ENCODE results near the gene NUDT2.

Gene NUDT2

DNA sequence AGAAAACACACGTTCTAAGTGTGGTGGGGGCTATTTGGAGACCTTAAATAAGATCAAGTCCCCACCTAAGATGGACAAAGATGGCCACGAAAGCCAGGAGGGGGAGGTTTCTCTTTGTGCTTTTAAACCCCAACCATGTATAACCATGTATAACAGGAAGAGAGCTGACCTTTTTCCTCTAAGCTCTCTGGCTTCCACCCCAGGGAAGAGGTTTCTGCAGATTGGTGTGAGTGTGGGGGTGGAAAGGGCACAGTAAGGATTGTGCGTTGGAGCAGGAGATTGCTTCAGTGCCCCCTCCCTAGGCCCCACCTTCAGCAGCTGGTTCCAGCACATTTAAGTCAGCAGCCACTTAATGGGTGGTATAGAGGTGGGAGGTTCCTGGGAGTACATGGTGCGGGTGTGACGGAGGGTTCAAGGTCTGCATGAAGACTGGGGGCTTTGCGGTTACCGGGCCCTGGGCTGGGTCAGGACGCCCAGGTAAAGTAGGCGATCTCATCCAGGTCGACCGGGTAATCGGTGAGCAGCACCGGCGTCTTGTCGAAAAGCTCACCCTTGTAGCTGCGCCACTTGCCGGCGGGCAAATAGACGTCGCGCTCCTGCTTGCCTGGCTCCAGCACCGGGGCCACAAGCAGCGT, 41.1 kb downstream of the NUDT2 start:
- in situ Hi-C loops (cut with MboI; ENCODE audit: low sequenced_read_pairs) = no loop called here

GRCh38 chr9:34370970-34371880, 41.9 kb downstream of the NUDT2 start:
- in situ Hi-C loops (cut with MboI; ENCODE audit: low sequenced_read_pairs) = no loop called here

- in situ Hi-C loops (cut with MboI; ENCODE audit: low sequenced_read_pairs) = no loop called here
These were observed 42.6 kb downstream of the NUDT2 start for GRCh38 chr9:34371886-34372466.

GRCh38 chr9:34372467-34373011, 43.2 kb downstream of the NUDT2 start:
- in situ Hi-C loops (cut with MboI; ENCODE audit: low sequenced_read_pairs) = no loop called here

DNA sequence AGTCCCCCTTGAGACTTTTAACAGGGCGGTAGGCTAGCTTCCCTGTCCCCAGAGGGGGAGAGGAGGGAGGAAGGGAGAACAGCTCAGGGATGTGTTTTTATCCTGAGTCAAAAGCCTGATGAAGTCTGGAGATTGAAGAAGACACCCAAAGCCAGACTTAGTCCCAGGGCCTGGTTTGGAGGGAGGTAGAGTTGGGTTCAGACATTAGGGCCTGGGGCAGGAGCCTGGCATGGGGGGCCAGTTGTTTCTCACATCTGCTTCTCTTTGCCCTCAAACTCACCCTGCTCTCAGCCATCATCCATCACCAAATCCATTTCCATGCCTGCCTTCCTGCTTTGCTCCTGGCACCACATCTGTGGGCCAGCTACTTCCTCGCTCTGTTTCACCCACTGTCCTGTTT, 44.4 kb downstream of the NUDT2 start:
- in situ Hi-C loops (cut with MboI; ENCODE audit: low sequenced_read_pairs) = no loop called here

DNA sequence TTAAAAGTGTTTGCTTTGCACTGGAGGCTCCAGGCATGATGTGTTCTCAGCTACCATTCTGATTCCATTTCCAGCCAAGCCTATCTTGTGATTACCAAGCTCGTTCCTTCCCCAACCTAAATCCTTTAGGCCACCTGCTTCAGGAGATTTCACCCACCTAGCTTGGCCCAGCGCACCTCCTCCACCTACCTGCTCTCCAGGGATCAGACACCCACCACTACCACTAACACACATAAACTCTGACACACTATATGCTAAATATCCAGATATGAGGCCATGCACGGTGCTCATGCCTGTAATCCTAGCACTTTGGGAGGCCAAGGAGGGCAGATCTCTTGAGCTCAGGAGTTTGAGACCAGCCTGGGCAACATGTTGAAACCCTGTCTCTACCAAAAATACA, 45.0 kb downstream of the NUDT2 start:
- in situ Hi-C loops (cut with MboI; ENCODE audit: low sequenced_read_pairs) = no loop called here

GRCh38 chr9:34374905-34375552, 45.7 kb downstream of the NUDT2 start:
- in situ Hi-C loops (cut with MboI; ENCODE audit: low sequenced_read_pairs) = no loop called here

DNA sequence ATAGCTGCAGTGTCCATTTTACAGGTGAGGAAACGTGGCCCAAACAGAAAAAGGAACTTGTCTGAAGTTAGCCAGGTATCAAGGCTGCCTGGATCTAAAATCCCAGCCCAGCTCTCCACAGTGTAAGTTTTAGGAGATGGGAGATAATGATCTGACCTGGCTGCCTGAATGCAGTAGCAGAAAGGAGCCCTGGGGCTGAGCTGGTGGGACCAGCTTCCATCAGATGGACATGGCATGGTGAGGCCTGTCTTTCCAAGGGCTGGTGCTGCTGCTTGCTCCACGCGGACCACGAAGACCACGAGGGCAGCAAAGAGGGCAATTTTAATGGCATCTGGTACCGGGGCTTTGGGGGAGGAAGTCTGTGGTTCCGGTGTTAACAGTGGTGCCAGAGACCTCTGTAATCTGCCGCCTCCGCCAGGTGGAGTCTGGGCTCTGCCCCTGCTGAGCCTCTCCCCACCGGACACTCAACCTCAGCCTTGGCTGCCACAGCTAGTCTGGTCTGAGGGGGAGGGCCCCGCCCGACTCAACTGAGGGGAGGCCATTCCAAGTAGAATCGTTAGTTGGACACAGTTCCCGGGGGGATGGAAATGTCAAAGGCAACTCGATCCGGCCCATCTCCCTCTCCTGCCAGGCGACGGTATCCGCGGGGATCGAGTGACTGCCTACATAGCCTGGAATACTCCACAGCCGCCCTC, 46.7 kb downstream of the NUDT2 start:
- in situ Hi-C loops (cut with MboI; ENCODE audit: low sequenced_read_pairs) = no loop called here

- in situ Hi-C loops (cut with MboI; ENCODE audit: low sequenced_read_pairs) = no loop called here
These were observed 47.4 kb downstream of the NUDT2 start, which contains the start of gene MYORG for GRCh38 chr9:34376596-34377403. Gene MYORG, minus strand, starts transcription at chr9:34376898. Its CDS starts 3,955 bp downstream, at chr9:34372943.

- in situ Hi-C loops (cut with MboI; ENCODE audit: low sequenced_read_pairs) = no loop called here
These were observed 48.0 kb downstream of the NUDT2 start for GRCh38 chr9:34377404-34377746.

DNA sequence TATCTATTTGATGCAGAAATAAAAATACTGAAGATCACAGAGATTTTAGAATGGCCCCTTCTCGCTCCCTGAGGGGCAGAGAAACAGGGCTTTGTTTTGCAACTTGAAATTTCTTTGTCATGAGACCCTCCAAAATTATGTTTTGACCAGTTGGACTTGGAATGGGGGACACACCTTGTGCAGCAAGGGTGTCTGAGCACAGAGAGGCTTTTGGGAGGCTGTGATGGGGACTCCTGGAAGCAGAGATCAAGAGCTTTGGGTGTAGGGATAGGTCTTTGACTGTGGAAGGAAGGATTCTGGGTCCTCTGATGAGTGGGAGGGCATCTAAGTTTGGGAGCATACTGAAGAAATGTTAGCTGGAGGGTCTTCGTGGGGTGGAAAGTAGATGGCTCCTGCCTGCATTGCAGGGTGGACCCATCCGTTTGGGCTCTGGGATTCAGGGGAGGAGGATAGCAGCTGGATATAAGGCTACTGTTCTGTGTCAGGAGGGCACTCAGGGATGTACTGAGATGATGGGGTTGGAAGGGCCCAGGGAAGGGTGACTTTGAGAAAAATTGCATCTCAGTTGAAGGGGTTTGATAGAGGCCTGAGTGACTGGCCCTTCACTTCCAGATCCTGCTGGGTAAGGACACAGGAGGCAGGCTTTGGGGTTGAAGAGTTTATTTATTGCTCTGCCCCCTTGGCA, 49.1 kb downstream of the NUDT2 start:
- in situ Hi-C loops (cut with MboI; ENCODE audit: low sequenced_read_pairs) = no loop called here

DNA sequence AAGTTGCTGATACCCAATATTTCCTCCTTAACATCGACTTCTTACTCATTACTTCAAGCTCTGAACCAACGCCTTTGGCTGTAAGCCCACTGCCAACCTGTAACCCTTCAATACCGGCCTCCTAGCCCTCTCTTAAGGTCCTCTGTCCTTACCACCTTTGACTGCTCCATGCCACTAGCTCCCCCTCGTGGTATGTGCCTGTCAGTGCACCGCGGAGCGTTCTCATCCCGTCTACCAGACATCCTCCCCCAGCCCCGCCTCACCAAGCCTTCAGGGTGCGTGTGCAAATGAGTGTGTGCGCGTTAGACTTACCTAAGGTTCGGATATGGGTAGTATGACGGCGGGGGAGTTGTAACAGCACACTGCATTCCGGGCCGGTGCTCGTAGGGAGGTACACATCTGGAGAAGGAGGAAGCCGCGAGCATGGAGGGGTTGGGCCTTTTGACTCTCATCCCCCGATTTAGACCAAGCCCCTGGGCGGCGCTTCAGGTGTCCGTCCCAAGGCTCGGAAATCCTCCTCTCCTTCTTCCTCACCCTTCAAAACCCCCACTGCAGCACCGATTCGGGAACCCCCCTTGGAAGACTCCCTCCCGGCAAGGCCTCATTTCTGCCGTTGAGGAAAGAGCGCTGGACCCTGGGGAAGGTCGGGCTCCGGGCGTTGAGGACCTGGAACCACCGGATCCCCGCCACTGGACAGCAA, 50.1 kb downstream of the NUDT2 start:
- in situ Hi-C loops (cut with MboI; ENCODE audit: low sequenced_read_pairs) = no loop called here

- in situ Hi-C loops (cut with MboI; ENCODE audit: low sequenced_read_pairs) = no loop called here
These were observed 50.7 kb downstream of the NUDT2 start for GRCh38 chr9:34380034-34380510.

DNA sequence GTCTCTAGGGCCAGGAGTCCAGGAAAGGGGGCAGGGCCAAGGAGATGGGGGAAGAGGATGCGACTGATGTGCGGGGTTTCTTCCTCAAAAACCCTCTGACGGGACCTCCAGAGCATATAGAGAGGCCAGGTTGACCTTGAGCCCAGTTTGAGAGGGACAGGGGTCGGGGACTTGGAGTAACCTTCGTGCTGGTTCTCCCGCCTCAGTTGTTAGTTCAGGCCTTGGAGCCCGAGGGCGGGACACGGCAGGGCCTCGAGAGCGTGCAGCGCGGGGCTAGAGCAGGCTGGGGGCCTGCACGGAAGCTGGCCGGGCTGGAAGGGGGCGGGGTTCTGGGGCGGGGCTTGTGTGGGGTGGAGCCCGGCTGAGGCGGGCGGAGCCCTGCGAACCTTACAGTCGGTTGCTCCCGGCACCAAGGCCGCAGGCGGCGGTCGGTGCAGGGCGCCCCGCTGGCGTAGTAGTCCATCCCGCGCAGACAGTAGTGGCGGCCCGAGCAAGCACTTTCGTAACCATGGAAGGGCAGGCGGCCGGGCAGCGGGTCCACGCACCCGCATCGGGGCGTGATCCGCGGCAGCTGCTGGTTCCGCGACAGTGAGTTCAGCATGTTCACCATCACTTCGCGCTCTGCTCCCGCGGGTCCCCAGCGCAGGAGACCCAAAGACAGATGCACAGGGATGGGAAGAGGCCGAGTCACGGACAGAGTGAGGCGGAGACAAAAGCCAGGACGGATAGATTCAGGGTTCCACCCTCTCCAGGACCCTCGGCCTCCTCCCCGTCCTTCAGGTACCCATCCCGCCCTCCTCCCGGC, 51.3 kb downstream of the NUDT2 start:
- in situ Hi-C loops (cut with MboI; ENCODE audit: low sequenced_read_pairs) = no loop called here

DNA sequence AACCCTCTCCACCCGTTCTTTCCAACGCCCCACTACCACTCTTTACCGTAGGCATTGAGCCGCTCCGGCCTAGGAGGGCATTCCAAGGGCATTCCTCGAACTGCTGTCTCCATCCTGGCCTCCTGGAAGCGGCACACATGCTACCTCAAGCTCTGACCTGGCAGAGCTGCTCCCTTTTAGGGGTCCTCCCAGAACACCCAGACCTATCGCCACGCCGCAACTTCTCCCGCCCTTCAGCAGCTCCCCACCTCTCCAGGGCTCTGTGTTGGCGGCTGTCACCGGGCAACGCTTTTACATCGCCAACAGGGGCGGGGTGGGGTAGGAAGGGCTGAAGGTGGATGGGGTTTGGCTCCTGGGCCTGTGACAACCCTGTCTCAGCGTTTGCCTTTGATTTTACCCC, 52.0 kb downstream of the NUDT2 start:
- in situ Hi-C loops (cut with MboI; ENCODE audit: low sequenced_read_pairs) = no loop called here

DNA sequence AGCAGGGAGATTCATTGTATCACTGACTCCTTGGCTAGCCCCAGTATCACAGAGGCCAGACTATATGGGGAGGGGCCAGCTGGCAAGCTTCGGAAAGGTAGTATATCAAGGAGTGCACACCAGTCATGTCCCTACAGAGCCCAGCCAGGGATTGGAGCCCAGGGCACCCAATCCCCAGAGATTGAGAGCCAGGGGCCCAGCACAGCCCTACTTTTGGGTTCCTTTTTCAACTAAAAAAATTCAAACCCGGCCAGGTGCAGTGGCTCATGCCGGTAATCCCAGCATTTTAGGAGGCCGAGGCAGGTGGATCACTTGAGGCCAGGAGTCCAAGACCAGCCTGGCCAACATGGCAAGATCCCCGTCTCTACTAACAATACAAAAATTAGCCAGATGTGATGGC, 52.7 kb downstream of the NUDT2 start:
- in situ Hi-C loops (cut with MboI; ENCODE audit: low sequenced_read_pairs) = no loop called here

- in situ Hi-C loops (cut with MboI; ENCODE audit: low sequenced_read_pairs) = no loop called here
These were observed 53.5 kb downstream of the NUDT2 start for GRCh38 chr9:34382879-34383278.

DNA sequence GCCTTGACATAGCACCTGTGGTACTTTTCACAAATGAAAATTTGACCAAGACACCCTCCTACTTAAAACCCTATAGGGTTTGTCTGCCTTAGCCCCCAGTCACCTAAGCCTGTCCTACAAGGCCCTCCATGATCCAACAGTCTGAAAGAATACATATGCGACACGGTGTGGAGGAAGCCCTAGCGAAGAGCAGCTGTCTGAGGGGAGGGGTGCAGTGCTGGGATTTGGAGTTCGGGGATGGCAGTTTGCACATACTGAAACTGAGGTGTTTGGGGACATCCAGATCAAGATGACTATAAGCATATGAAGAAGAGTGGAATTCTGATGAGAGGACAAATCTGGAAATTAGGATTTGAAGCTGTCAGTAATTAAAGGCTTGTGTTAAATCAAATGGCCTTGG, 54.5 kb downstream of the NUDT2 start:
- in situ Hi-C loops (cut with MboI; ENCODE audit: low sequenced_read_pairs) = no loop called here
